ENCODE results near the gene PRDX1.
"Not testable (repeated sequence)": the region's sequence is repeated elsewhere in the genome, so short reads cannot be mapped to it uniquely, and the experiment has no call there.

Gene PRDX1

DNA sequence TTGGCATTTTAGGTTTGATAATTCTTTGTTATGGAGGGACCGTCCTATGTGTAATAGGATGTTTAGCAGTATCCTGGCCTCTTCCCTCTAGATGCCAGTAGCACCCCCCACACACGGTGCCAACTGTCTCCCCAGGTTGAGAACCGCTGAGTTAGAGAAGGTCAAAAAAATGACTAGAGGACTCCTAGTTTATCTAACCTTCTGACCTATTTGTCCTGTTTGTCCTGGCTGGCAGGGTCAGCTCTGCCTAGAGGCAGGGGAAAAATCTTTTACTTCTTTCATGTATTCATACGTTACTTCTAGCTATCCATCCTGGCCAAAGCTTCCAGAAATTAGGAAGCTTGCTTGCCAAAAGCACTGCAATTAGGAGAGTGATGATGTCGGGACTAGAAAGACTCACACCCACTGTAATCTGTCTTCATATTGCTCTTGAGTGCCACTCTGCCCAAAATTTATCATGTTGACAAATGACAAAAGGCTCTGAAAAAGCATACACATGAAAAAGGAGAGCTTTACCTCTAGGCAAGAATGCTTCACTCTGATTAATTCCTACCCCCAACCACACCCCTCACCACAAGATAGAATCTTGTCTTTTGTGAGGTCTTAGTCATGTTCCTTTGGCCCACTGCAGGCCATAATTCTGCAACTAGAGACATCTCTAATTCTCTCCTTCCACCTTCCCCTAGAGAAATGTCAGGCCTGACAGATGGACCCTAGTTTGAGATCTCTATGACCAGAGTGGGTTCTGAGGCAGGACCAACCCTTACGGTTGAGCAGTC, 14.5 kb upstream of the PRDX1 start:
- no peak for DNase-seq (ENCODE audit: low read depth, low spot score)

DNA sequence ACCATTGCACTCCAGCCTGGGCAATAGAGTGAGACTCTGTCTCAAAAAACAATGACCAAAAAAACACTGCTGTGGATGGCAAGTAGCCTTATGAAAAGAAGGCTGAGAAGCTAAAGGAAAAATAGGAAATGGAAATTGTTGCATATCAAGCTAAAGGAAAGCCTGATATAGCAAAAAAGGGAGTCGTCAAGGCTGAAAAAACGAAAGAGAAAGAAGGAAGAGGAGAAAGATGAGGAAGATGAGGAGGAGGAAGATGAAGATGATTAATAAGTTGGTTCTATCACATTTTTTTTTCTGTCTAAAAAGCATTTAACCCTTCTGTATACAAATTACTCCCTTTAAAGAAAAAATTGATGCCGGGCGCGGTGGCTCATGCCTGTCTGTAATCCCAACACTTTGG, 10.2 kb upstream of the PRDX1 start:
- DNase-seq (ENCODE audit: low read depth, low spot score): no peak

DNA sequence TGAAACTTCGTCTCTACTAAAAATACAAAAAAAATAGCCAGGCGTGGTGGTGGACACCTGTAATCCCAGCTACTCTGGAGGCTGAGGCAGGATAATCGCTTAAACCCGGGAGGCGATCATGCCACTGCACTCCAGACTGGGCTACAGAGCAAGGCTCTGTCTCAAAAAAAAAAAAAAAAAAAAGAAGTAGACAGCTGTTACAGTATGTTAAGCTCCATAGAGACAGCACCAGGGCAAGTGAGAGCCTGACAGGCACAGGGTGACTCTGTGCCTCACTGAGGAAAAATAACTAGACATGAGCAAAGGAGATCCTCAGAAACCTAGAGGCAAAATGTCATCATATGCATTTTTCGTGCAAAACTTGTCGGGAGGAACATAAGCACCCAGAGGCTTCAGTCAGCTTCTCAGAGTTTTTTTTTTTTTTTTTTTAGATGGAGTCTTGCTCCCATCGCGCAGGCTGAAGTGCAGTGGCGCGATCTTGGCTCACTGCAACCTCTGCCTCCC, 9.0 kb upstream of the PRDX1 start:
- DNase-seq (ENCODE audit: low read depth, low spot score): no peak

DNA sequence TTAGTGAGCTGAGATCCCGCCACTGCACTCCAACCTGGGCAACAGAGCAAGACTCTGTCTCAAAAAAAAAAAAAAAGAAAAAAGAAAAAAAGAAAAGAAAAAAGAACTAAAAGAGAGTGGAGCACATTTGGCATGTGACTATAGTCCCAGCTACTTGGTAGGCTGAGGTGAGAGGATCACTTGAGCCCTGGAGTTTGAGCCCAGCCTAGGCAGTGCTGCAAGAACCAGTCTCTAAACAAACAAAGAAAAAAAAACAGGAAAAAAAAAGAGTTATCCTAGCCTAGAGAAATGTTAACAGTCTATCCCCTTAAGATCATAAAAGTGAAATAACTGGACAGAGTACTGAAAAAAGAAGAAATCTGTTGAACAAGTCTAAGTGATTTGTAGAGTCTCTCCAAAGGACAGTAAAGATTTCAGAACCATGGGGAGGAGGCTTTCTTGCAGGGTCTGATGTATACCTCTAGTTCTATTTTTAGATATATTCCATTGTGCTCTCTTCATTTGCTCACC, 4.5 kb upstream of the PRDX1 start:
- DNase-seq (ENCODE audit: low read depth, low spot score): no peak

DNA sequence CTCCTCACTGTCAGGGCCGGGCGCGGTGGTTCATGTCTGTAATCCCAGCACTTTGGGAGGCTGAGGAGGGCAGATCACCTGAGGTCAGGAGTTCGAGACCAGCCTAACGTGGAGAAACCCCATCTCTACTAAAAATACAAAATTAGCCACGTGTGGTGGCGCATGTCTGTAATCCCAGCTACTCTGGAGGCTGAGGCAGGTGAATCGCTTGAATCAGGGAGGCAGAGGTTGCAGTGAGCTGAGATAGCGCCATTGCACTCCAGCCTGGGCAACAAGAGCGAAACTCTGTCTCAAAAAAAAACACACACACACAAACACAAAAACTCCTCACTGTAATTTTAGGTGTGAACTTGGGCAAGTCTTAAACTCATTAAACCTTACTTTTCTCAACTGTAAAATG, 2.3 kb upstream of the PRDX1 start:
- not testable (repeated sequence) for DNase-seq (ENCODE audit: low read depth, low spot score)

DNA sequence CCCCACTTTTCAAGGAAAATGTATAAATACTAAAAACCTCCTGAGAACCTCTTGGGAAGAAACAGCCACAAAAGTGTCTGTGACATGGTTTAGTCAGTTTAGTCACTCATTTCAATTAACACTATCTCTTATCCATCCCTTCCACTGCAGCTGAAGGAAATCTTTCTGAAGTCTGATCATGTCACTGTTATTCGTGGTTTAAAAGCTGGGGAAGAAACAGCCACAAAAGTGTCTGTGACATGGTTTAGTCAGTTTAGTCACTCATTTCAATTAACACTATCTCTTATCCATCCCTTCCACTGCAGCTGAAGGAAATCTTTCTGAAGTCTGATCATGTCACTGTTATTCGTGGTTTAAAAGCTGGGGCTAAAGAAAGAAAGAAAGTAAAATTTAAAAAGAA, 1.8 kb upstream of the PRDX1 start:
- not testable (repeated sequence) for DNase-seq (ENCODE audit: low read depth, low spot score)

DNA sequence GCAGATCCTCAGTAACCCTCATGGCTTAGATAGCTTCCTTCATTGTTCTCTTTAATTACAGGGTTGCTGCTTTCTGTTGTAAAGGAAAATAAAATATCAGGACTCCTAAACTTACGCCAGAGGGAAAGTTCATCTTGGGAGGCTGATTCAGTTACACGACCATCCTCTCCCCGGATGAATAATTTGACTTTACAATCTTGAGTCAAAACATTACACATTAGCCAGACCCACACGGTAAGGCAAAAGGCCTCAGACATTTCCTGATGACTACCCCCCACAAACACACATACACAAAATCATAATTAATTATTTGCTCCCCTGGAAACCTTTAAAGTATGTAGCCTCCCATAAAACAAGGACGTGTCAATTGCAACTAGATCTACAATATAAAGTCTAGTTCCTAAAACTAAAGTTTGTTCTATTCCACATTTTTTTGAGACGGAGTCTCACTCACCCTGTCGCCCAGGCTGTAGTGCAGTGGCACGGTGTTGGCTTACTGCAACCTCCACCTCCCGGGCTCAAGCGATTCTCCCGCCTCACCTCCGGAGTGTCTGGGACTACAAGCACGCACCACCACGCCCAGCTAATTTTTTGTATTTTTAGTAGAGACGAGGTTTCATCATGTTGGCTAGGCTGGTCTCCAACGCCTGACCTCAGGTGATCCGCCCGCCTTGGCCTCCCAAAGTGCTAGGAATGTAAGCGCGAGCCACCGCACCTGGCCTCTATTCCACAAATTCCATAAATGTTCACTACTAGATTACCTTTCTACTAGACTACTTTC, 830 bp upstream of the PRDX1 start:
- no peak for DNase-seq (ENCODE audit: low read depth, low spot score)

DNA sequence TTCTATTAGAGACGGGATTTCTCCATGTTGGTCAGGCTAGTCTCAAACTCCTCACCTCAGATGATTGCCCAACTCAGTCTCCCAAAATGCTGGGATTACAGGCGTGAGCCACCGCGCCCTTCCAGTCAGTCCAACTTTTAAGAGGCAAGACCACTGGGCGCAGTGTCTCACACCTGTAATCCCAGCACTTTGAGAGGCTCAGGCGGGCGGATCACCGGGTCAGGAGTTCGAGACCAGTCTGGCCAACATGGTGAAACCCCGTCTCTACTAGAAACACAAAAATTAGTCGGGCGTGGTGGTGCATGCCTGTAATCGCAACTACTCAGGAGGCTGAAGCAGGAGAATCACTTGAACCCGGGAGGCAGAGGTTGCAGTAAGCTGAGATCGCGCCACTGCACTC, 1.9 kb downstream of the PRDX1 start:
- DNase-seq (ENCODE audit: low read depth, low spot score): not testable (repeated sequence)

DNA sequence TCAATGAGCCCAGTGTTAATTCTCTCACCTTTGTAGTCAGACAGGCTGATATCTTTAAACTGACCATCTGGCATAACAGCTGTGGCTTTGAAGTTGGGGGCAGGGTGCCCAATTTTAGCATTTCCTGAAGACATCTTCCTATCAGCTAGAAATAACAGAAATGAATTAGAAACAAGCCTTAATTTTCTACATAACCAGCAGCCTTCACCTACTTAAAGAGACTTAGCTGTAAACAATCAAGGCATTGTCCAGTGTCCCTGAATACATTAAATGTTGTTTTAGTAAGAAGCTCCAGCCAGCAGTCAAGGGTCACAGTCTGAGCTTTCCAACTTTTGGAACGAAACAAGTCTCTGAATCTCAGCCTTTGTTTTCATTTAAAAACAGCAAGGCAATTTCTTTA, 2.8 kb downstream of the PRDX1 start:
- DNase-seq (ENCODE audit: low read depth, low spot score): no peak

DNA sequence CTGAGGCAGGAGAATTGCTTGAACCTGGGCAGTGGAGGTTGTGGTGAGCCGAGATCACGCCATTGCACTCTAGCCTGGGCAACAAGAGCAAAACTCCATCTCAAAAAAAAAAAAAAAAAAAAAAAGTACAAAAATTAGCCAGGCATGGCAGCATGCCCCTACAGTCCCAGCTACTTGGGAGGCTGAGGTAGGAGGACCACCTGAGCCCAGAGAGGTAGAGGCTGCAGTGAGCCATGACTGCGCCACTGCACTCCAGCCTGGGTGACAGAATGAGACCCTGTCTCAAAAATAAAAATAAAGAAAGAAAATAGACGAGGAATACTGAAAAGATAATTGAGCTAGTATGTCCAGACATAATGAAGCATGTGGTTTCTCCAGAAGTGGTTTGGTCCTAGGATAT, 3.3 kb downstream of the PRDX1 start:
- not testable (repeated sequence) for DNase-seq (ENCODE audit: low read depth, low spot score)

DNA sequence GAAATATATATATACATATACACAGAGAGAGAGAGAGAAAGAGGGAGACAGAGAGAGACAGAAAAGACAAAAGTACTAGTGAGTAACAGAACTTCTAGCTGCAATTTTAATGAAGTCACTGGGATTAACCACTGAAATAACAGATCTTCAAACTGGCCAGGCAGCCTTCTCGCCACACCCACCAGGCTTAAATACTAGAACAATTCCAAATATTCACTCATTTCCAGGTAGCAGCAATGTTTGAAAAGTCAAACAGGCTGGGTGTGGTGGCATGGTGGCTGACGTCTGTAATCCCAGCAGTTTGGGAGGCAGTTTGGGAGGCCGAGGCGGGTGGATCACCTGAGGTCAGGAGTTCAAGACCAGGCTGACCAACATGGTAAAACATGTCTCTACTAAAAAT, 5.2 kb downstream of the PRDX1 start:
- no peak for DNase-seq (ENCODE audit: low read depth, low spot score)

DNA sequence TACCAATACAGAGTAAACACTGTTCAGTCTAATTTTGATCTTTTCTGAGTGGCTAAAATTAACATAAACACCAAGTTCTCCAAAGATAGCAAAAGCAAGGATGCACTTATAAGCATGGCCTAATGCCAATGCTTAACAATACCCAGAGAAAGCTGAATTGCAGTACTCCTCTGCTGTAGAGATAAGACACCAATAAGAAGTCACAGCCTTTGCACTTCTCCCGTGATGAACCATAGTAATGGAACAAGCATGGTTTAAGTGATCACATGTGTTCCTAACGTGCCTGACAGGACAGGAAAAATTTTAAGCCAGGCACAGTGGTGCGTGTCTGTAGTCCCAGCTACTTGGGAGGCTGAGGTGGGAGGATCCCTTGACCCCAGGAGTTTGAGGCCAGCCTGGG, 5.6 kb downstream of the PRDX1 start:
- DNase-seq (ENCODE audit: low read depth, low spot score): no peak

DNA sequence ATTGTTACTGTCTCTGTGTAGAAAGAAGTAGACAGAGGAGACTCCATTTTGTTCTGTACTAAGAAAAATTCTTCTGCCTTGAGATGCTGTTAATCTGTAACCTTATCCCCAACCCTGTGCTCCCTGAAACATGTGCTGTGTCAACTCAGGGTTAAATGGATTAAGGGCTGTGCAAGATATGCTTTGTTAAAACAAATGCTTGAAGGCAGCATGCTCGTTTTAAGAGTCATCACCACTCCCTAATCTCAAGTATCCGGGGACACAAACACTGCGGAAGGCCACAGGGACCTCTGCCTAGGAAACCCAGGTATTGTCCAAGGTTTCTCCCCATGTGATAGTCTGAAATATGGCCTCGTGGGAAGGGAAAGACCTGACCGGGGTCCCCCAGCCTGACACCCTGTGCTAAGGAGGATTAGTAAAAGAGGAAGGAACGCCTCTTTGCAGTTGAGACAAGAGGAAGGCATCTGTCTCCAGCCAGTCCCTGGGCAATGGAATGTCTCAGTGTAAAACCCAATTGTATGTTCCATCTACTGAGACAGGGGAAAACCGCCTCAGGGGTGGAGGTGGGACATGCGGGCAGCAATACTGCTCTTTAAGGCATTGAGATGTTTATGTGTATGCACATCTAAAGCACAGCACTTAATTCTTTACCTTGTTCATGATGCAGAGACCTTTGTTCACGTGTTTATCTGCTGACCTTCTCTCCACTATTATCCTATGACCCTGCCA, 8.0 kb downstream of the PRDX1 start:
- DNase-seq (ENCODE audit: low read depth, low spot score): not testable (repeated sequence)

DNA sequence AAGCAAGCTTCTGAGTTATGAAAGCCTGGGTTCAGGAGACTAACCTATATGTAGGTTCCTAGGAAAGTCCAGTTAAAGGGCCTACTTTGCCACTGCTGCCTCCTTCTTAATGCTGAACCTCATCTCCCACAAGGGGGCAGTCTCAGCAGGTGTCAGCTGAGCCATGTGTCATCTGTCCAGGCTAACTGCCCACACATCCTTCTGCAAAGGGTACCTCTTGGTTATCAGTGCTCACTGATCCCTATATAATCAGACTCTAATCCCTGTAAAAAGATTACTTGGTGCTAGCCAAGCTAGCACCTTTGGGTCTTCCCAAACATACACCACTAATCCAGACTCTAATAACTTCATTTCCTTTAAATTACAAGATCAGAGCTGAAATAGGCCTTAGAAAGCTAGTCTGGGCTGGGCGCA, 9.0 kb downstream of the PRDX1 start:
- no peak for DNase-seq (ENCODE audit: low read depth, low spot score)

DNA sequence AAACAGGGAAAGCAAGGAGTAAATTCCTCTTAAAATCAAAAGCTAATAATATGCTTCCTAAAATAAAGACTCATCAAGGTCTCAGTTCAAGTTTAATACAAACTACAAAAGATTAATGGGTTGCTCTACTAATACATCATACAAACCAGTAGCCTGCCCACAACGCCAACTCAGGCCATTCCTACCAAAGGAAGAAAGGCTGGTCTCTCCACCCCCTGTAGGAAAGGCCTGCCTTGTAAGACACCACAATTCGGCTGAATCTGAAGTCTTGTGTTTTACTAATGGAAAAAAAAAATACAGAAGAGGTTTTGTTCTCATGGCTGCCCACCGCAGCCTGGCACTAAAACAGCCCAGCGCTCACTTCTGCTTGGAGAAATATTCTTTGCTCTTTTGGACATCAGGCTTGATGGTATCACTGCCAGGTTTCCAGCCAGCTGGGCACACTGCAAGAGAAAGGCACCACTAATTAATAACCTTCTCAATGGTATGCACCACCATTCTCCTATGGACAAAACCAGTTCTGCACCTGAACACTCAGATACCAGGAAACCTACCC, 10.6 kb downstream of the PRDX1 start:
- DNase-seq (ENCODE audit: low read depth, low spot score): no peak

DNA sequence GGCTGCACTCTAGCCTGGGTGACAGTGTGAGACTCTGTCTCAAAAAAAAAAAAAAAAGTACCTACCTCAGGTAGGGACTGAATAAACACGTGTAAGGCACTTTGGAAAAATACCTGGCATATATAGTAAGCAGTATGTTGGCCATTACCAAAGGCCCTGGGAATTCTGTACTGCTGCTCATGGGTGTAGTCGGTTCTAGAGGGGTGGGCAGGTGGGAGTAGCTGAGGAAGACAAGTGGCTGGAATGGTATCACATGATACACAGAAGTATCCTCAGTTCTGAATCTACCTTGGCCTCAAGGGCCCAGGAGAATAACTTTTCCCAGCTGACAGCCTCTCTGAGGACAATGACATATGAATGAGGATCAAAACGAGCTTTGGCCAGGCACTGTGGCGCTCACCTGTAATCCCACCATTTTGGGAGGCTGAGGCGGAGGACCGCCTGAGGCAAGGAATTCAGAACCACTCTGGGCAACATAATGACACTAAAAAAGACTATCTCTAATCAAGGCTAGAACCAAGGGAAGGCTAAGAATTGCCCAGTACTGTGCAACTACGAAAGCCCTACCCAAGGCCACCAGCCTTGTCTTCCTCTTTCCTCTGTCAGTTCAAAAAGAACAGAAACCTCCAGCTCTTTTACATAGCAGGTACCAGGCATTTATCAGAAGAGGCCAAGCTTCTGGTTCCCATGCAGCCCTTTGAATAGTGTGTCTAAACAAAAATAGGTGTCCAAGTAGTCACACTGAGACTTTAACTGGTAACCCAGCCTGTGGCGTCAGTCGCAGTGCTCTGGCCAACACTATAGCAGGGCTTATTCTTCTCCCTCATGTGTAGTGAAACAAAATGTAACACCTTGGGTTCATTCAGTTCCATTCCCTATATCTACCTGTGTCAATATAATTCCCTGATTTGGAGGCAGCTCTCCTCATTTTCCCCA, 11.4 kb downstream of the PRDX1 start:
- no peak for DNase-seq (ENCODE audit: low read depth, low spot score)

DNA sequence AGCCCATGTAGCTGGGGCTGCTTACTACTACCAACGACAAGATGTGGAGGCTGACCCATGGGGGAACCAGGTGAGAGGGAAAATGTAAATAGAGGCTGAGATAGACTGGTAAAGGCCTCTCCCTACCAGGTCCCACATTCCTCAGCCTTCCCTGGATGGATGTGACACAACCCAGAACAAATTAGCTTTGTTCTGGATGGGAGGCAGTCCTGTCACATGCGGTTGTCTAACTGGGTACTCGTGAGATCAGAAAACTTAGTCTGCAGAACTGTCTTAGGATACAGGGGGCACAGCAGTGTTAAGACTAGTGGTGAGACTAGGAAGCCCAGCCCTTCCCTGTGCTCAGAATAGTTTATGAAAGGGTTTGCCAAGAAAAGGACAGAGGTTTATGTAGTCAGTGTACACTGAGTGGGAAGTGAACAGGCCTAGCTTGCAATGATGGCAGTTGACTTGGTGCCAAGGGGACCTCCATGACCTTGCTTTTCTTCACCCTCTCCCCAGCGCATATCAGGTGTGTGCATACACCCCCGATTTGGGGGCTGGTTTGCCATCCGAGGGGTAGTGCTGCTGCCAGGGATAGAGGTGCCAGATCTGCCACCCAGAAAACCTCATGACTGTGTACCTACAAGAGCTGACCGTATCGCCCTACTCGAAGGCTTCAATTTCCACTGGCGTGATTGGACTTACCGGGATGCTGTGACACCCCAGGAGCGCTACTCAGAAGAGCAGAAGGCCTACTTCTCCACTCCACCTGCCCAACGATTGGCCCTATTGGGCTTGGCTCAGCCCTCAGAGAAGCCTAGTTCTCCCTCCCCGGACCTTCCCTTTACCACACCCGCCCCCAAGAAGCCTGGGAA, 13.2 kb downstream of the PRDX1 start:
- no peak for DNase-seq (ENCODE audit: low read depth, low spot score)

DNA sequence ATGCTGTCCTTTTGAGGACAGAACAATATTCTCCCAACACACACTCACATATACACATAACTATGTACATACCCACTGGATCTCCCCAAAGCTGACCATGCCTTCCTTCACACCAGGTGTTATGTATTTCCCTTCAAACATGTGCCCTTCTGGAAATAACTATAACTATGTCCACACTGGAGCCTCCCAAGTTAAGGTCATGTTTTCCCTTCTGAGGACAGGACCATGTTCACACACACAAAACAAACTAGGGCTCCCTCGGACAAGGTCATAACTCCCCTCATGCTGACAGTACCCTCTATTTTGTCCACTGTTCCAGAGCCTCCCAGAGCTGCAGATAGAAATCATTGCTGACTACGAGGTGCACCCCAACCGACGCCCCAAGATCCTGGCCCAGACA, 13.8 kb downstream of the PRDX1 start:
- no peak for DNase-seq (ENCODE audit: low read depth, low spot score)

DNA sequence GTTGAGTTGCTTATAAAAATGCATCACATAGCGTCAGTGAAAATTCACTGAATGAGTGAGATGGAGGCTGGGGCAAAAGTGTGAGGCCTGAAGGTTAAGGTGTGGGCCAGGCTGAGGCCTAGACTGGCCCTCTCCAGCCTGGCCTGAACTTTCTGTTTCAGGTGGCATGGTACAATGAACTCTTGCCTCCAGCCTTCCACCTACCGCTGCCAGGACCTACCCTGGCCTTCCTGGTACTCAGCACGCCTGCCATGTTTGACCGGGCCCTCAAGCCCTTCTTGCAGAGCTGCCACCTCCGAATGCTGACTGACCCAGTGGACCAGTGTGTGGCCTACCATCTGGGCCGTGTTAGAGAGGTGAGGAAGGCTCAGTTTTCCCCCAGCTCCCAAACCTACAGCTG, 14.5 kb downstream of the PRDX1 start:
- DNase-seq (ENCODE audit: low read depth, low spot score): no peak
